ENCODE measurements around the gene GPR137.

DNA sequence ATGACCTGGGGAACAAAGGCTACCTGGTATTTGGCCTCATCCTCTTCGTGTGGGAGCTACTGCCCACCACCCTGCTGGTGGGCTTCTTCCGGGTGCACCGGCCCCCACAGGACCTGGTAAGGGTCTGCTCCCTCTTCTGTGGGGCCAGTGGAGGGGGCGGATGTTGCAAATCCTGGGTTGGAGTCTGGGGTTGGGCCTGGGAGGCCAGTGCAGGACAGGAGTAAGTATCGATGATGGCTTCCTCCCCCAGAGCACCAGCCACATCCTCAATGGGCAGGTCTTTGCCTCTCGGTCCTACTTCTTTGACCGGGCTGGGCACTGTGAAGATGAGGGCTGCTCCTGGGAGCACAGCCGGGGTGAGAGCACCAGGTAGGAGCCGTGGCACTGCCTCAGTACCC, 2.7 kb downstream of the GPR137 start:
- TF ChIP-seq EZH2 (IDR thresholded peaks at IDR 0.05; ENCODE audit: borderline replicate concordance, insufficient read depth, low read length, poor library complexity, severe bottlenecking) (no peak), SMC3 (conservative IDR thresholded peaks at IDR 0.05; ENCODE audit: poor library complexity) (no peak)

Measured in neural cell (in vitro differentiated cells).